ENCODE results near the gene SLFN14.

GRCh38 chr17:35607239-35607847 is 46.7 kb upstream of the SLFN14 start:
- TF ChIP-seq, protein P1, sequence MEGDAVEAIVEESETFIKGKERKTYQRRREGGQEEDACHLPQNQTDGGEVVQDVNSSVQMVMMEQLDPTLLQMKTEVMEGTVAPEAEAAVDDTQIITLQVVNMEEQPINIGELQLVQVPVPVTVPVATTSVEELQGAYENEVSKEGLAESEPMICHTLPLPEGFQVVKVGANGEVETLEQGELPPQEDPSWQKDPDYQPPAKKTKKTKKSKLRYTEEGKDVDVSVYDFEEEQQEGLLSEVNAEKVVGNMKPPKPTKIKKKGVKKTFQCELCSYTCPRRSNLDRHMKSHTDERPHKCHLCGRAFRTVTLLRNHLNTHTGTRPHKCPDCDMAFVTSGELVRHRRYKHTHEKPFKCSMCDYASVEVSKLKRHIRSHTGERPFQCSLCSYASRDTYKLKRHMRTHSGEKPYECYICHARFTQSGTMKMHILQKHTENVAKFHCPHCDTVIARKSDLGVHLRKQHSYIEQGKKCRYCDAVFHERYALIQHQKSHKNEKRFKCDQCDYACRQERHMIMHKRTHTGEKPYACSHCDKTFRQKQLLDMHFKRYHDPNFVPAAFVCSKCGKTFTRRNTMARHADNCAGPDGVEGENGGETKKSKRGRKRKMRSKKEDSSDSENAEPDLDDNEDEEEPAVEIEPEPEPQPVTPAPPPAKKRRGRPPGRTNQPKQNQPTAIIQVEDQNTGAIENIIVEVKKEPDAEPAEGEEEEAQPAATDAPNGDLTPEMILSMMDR (conservative IDR thresholded peaks at IDR 0.05) = no peak
- TF ChIP-seq EZH2 (IDR thresholded peaks at IDR 0.05; ENCODE audit: low read depth) = no peak
